ENCODE measurements around the gene ELL.

The ELL gene

GRCh38 chr19:18449552-18449951 lies 72.3 kb downstream of the ELL start:
- H4K20me1 ChIP-seq (ENCODE audit: low read depth, low read length), result no peaks in the 10 kb centered on the region
- H3K36me3 ChIP-seq (ENCODE audit: low read length), result no peaks in the 10 kb centered on the region
- no peaks in the 10 kb centered on the region for H3F3A ChIP-seq (ENCODE audit: insufficient read depth)

DNA sequence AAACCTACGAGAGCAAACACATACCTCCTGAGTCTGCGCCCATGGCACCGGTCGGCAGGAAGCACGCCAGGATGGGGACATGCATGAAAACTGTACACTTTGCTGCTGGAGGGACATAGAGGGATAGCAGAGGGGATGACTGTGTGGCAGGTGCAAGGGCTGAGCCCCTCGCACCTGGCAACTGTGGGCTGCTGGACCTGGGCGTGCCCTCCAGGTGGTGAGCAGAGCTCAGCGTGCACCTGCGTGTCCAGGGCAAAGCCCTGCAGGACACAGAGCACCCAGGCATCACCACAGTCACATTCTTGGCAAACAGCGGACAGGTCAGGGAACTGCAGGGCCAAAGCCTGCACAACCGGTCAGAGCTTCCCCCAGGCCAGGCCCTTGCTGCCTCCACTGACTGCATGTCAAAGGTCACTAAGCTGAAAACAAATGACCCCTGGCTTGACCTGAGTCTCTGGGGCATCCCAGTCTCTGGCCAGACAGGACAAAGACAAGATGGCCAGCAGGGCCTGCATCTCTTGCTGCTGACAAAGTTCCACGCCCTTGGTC lies 75.0 kb downstream of the ELL start:
- no peaks in the 10 kb centered on the region for H3K36me3 ChIP-seq (ENCODE audit: low read length)
- H3K9me2 ChIP-seq (replicated peaks; ENCODE audit: insufficient read depth, low read length), result no peaks in the 10 kb centered on the region
- no peaks in the 10 kb centered on the region for H3K79me2 ChIP-seq (ENCODE audit: insufficient read depth, low read length)
- H3K9ac ChIP-seq (ENCODE audit: low read length), result no peak overlapping the region
- H3F3A ChIP-seq (ENCODE audit: insufficient read depth), result no peaks in the 10 kb centered on the region
- H3K27me3 ChIP-seq (ENCODE audit: low read length), result no peaks in the 10 kb centered on the region
- no peaks in the 10 kb centered on the region for H4K20me1 ChIP-seq (ENCODE audit: low read depth, low read length)
- no peaks in the 10 kb centered on the region for H3K9me3 ChIP-seq (ENCODE audit: insufficient read depth, low read length)
- no peak overlapping the region for H3K4me3 ChIP-seq (ENCODE audit: insufficient read depth, low read length, poor library complexity, severe bottlenecking)
- no peak overlapping the region for H3K27ac ChIP-seq (ENCODE audit: low read depth, low read length)
- no peak overlapping the region for H3K4me2 ChIP-seq (ENCODE audit: low read depth, low read length, poor library complexity, severe bottlenecking)
- no peak overlapping the region for H2AFZ ChIP-seq (ENCODE audit: low read depth, low read length, severe bottlenecking)
- TF ChIP-seq EZH2phosphoT487 (conservative IDR thresholded peaks at IDR 0.05; ENCODE audit: low read length) (no peak), CTCF (IDR thresholded peaks at IDR 0.05; ENCODE audit: insufficient read depth, low read length, poor library complexity, severe bottlenecking) (no peak)

More at GRCh38 chr19:18449552-18449951, 72.3 kb downstream of the ELL start:
- H3K9me3 ChIP-seq (ENCODE audit: insufficient read depth, low read length), result no peaks in the 10 kb centered on the region
- no peak overlapping the region for H3K4me2 ChIP-seq (ENCODE audit: low read depth, low read length, poor library complexity, severe bottlenecking)
- H2AFZ ChIP-seq (ENCODE audit: low read depth, low read length, severe bottlenecking), result no peak overlapping the region
- no peaks in the 10 kb centered on the region for H3K79me2 ChIP-seq (ENCODE audit: insufficient read depth, low read length)
- no peak overlapping the region for H3K4me3 ChIP-seq (ENCODE audit: insufficient read depth, low read length, poor library complexity, severe bottlenecking)
- H3K27ac ChIP-seq (ENCODE audit: low read depth, low read length), result no peak overlapping the region
- H3K27me3 ChIP-seq (ENCODE audit: low read length), result no peaks in the 10 kb centered on the region
- H3K9me2 ChIP-seq (replicated peaks; ENCODE audit: insufficient read depth, low read length), result no peaks in the 10 kb centered on the region
- TF ChIP-seq CTCF (IDR thresholded peaks at IDR 0.05; ENCODE audit: insufficient read depth, low read length, poor library complexity, severe bottlenecking), result no peak
- no peak for TF ChIP-seq EZH2phosphoT487 (conservative IDR thresholded peaks at IDR 0.05; ENCODE audit: low read length)
- no peak overlapping the region for H3K9ac ChIP-seq (ENCODE audit: low read length)

DNA sequence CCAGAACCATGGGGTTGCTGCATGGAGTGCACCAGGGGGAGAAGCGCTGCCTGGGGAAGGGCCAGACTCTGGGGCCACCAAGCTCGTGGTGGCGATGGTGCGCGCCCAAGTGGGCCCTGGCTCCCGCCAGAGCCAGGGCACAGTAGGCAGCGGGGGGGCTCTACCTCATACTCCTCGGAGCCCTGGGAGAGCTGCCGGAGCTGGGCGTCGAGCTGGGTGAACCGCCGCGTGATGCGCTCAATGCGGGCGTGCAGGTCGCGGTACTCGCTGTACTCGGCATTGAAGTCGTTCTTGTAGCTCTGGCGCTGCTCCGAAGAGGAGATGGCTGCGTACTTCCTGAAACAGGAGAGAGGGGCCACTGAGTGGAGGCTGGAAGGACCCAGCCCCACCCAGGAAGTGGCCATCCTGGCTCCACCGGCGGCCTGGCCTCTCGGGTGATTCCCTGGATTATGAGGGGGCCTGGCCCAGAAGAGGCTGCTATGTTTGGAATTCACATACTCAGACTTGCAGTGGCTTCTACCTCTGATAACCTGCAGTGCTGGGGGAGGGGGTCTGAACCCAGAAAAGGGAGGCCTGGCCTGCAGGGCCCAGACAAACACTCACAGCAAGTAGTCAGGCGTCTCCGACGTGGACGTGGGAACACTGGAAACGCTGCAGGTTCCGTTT lies 75.6 kb downstream of the ELL start:
- Histone ChIP-seq H3K27me3 (ENCODE audit: low read length) (no peaks in the 10 kb centered on the region), H3K36me3 (ENCODE audit: low read length) (no peaks in the 10 kb centered on the region), H3K27ac (ENCODE audit: low read depth, low read length) (no peak overlapping the region)

More for the DNA sequence above, 75.6 kb downstream of the ELL start:
- TF ChIP-seq CTCF (IDR thresholded peaks at IDR 0.05; ENCODE audit: insufficient read depth, low read length, poor library complexity, severe bottlenecking) (no peak), EZH2phosphoT487 (conservative IDR thresholded peaks at IDR 0.05; ENCODE audit: low read length) (no peak)
- Histone ChIP-seq H3K9ac (ENCODE audit: low read length) (no peak overlapping the region), H3K9me3 (ENCODE audit: insufficient read depth, low read length) (no peaks in the 10 kb centered on the region), H3K79me2 (ENCODE audit: insufficient read depth, low read length) (no peaks in the 10 kb centered on the region), H2AFZ (ENCODE audit: low read depth, low read length, severe bottlenecking) (no peak overlapping the region), H4K20me1 (ENCODE audit: low read depth, low read length) (no peaks in the 10 kb centered on the region), H3K4me2 (ENCODE audit: low read depth, low read length, poor library complexity, severe bottlenecking) (no peak overlapping the region), H3K9me2 (replicated peaks; ENCODE audit: insufficient read depth, low read length) (no peaks in the 10 kb centered on the region), H3F3A (ENCODE audit: insufficient read depth) (no peaks in the 10 kb centered on the region), H3K4me3 (ENCODE audit: insufficient read depth, low read length, poor library complexity, severe bottlenecking) (no peak overlapping the region)
